Breast epithelium (tissue), 3 donors: Measurements from ENCODE around the gene GOLGA8O.
"Not testable (repeated sequence)": the region's sequence is repeated elsewhere in the genome, so short reads cannot be mapped to it uniquely, and the experiment has no call there.

Source experiments
- POLR2A ChIP-seq: fragments of 450-650 bp; IDR thresholded peaks from one replicate; pipeline ENCODE4 v1.6.1; 2016; ENCODE audit warnings: antibody characterized with exemption, mild to moderate bottlenecking, moderate library complexity
- POLR2AphosphoS5 ChIP-seq, 3 donors: sonication (generic); formaldehyde crosslinking; IDR thresholded peaks; one replicate each; pipeline ENCODE4 v1.6.1; 2017; ENCODE audit warnings: antibody characterized with exemption in 3 of 3
- TF ChIP-seq, protein P1 (sequence below), 3 donors: fragments of 450-650 bp; IDR thresholded peaks; one replicate each; pipeline ENCODE4 v1.5.1; 2016 to 2017; ENCODE audit warnings: antibody characterized with exemption in 3 of 3, mild to moderate bottlenecking in 3 of 3, moderate library complexity in 3 of 3

DNA sequence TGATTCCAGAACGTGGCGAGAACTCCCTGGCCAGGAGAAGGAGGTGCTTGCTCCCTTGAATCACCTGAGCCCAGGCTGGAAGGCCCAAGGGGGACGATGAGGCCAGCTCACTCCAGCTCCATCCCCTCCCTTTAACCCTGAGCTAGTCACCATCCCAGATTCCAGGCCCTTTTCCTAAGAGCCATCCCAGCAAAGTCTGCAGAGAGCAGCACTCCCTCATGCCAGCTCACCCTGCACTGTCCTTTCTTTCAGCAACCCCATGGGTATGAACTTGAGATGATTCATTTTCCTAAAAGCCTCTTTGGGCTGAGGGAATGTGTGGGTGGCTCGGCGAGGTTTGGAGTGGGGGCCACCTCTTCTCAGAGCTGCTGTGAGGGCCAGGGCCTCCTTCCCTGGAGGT, 26.2 kb upstream of the GOLGA8O start:
- TF ChIP-seq, protein P1, sequence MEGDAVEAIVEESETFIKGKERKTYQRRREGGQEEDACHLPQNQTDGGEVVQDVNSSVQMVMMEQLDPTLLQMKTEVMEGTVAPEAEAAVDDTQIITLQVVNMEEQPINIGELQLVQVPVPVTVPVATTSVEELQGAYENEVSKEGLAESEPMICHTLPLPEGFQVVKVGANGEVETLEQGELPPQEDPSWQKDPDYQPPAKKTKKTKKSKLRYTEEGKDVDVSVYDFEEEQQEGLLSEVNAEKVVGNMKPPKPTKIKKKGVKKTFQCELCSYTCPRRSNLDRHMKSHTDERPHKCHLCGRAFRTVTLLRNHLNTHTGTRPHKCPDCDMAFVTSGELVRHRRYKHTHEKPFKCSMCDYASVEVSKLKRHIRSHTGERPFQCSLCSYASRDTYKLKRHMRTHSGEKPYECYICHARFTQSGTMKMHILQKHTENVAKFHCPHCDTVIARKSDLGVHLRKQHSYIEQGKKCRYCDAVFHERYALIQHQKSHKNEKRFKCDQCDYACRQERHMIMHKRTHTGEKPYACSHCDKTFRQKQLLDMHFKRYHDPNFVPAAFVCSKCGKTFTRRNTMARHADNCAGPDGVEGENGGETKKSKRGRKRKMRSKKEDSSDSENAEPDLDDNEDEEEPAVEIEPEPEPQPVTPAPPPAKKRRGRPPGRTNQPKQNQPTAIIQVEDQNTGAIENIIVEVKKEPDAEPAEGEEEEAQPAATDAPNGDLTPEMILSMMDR (IDR thresholded peaks at IDR 0.05): not testable (repeated sequence)
- TF ChIP-seq POLR2A; POLR2AphosphoS5 (IDR thresholded peaks at IDR 0.05): not testable (repeated sequence)
